ENCODE results near the gene MLX.

The MLX gene, protein sequence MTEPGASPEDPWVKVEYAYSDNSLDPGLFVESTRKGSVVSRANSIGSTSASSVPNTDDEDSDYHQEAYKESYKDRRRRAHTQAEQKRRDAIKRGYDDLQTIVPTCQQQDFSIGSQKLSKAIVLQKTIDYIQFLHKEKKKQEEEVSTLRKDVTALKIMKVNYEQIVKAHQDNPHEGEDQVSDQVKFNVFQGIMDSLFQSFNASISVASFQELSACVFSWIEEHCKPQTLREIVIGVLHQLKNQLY

DNA sequence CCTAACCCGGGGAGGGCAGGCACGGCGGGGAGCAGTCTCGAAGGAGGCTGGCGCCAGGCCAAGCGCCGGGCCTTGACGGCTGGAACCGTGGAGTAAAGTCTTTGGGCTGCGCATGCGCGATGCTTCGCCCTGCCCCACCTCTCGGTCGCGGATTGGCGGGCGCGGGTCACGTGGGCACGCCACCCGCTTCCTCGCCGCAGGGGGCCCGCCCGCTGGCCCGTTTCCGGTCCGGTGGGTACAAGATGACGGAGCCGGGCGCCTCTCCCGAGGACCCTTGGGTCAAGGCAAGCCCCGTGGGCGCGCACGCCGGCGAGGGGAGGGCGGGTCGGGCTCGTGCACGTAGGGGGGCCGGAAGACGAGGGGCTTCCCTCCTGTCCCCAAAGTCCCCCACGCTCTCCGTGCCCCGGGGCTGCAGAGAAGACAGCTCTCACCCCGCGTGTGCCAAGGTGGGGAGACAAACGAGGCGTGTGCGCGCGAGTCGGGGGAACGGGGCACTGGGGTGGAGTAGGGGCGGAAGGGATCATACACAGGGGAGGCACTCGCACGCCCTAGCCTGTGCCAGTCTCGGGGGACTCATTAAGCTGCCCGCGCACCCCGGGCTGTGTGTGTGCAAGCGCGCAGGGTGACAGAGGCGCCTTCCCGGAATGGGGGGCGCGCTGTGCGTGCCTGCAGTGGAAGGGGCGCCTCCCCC is at the start of gene MLX:
Gene MLX, plus strand, starts transcription at position 218 of the 691 bp plus-strand sequence. Its CDS starts 25 bp downstream, at position 243.
- H3K9me3 Mint-ChIP-seq = no peaks in the 10 kb centered on the region
- H3K36me3 Mint-ChIP-seq = peaks cover 9% of the 10 kb centered on the region
- peak within 1 kb of the TSS; percentile 95 for H3K4me3 Mint-ChIP-seq
- peak within 1 kb of the TSS; percentile 89 for H3K27ac Mint-ChIP-seq
- peak; percentile 83 for ATAC-seq (ENCODE audit: low read depth)
- peak; percentile 85 to 86 for DNase-seq (ENCODE audit: low spot score in 2 of 2)
- peaks cover 27% of the 10 kb centered on the region for H3K4me1 Mint-ChIP-seq
- H3K27me3 Mint-ChIP-seq = no peaks in the 10 kb centered on the region

DNA sequence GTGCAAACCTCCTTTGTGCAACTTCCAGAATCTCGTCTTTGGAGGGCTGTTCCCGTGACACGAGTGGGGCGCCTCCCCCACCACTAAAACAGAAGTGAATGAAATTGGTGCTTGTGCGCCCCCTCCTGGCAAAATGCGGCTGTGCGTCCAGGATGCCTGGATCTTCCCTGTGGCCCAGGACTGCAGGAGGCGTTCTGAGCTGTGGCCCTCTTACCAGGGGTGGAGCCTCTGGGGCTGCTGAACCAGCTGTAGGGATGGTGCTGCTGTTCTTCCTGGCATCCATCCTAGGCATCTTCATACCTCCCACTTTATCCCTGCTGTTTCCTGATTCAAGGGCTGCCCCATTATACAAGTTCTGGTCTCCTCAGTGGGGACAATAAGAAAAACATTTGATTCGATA is 49.4 kb upstream of the MLX start:
- Mint-ChIP-seq H3K27ac (no peak overlapping the region), H3K36me3 (peaks cover 16% of the 10 kb centered on the region), H3K4me3 (no peak overlapping the region), H3K27me3 (no peaks in the 10 kb centered on the region), H3K4me1 (peaks cover 2% of the 10 kb centered on the region), H3K9me3 (no peaks in the 10 kb centered on the region)
- peak; percentile 84 to 92 for DNase-seq (ENCODE audit: low spot score in 2 of 2)
- ATAC-seq (ENCODE audit: low read depth) = peak; percentile 97

DNA sequence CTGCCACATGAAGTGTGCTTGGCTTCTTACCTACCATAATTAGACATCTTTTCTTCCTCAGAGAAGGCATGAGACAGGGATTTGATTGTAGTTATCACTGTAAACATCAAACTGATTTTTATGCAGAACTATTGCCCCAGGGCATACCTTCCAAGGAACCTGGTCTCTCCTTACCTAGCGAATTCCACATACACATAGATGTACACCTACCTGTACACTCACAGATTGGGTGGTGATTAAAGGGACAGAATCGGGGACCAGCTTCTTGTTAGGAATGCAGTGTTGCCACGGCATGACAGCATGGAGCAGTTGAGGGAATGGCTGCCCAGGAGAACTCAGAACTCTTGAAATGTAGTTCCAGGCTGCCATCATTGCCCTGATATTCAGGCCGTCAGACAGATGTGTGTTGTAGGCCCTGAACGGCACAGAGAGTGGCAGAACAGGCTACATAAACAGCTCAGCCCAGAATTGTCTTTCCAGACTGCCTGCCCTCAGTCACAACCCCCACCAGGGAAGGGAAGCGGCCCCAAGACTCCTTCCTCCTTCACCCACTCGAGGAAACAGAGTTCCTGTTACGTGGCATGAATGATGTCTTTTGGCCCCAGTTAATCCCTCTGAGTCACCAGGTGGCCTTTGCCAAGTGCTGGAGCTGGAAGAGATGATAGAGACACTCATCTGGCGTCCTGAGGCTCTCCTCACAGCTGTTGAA is 48.7 kb upstream of the MLX start:
- Mint-ChIP-seq H3K27me3 (no peaks in the 10 kb centered on the region), H3K4me3 (no peak overlapping the region), H3K4me1 (peaks cover 2% of the 10 kb centered on the region), H3K36me3 (peaks cover 19% of the 10 kb centered on the region), H3K9me3 (no peaks in the 10 kb centered on the region), H3K27ac (no peak overlapping the region)
- DNase-seq (ENCODE audit: low spot score in 2 of 2) (no peak), ATAC-seq (ENCODE audit: low read depth) (no peak)

DNA sequence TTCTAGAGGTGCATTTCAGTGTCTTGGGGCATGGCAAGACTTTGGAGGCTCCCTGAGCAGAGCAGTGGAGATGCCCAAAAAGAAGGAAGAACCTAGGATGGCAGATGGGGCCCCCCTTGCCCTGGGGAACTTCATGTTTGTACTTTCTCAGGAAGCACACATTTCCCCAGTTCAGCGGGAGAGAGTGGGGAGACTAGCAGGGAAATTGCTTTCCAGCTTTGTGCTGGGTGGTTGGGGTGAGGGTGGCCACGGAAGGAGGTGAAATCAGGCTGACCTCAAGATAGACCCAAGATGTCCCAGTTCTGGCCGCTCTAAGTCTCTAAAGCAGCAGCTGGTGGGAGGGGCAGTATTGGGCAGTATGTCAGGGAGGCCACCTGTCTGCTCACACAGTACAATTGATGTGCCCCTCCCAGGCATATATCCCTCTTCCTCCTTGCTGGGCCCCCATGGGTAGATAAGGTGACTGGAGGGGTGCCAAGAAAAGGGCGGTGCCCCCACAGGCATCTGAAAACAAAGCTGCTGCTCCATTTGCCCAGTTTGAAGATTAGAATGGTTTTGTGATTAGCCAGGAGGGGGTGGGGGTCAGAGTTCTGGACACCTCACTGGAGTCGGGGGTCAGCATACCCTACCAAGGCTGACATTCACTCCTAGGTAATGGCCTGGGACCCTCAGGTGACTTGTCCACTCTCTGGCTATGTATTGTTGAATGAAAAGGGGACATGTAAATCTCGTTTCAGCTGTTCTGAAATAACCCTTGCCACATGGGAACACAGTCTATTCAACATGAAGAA is 48.0 kb upstream of the MLX start:
- H3K4me3 Mint-ChIP-seq = no peak overlapping the region
- no peaks in the 10 kb centered on the region for H3K27me3 Mint-ChIP-seq
- no peak overlapping the region for H3K27ac Mint-ChIP-seq
- ATAC-seq (ENCODE audit: low read depth) = no peak
- peaks cover 2% of the 10 kb centered on the region for H3K4me1 Mint-ChIP-seq
- no peaks in the 10 kb centered on the region for H3K9me3 Mint-ChIP-seq
- H3K36me3 Mint-ChIP-seq = peaks cover 19% of the 10 kb centered on the region
- DNase-seq (ENCODE audit: low spot score in 2 of 2) = no peak

DNA sequence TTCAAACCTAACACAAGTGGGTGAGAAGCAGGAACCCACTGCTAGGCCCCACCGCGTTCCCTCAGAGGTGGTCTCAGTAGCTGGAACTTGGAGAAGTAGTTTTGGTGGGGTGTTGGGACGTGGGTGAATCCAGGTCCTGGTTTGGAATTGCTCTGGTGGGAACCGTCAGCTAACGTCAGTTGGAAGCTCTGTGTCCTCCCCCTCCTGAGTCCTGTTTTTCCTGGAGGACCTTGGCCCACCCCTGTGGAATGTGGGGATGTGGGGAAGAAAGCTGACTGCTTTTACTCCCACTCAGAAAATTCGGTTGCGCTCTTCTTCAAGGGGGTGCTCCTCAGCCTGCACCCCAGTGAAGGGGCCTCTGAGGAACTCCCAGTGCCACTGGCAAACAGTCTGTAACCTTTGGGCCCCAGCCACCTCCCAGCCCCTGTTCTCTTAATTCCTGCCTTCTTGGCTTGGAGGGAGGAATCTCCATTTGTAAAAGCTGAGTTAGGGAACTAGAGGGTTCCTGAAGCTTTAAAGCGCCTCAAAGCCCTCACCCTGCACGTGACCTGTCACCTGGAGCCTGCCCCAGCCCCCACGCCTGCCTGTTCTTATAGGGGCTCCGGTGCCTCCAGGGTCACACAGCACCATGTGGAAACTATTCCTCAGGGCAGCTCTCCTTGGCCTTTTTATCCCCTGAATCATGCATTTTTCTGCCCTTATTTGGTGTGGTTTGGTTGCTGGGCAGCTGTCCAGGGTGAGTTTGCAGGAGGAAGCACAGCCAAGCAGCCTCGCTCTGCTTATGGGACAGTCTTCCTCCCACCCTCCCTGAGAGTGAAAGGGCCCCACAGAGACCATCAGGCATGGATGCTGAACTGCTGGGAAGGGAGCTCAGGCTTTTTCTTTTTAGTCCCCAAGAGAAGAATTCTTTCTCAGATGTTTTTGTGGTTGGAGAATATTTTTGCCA is 47.1 kb upstream of the MLX start:
- Mint-ChIP-seq H3K27me3 (no peaks in the 10 kb centered on the region), H3K4me1 (peaks cover 5% of the 10 kb centered on the region), H3K4me3 (no peak overlapping the region), H3K36me3 (peaks cover 19% of the 10 kb centered on the region), H3K27ac (no peak overlapping the region), H3K9me3 (no peaks in the 10 kb centered on the region)
- ATAC-seq (ENCODE audit: low read depth) (no peak), DNase-seq (ENCODE audit: low spot score in 2 of 2) (no peak)

DNA sequence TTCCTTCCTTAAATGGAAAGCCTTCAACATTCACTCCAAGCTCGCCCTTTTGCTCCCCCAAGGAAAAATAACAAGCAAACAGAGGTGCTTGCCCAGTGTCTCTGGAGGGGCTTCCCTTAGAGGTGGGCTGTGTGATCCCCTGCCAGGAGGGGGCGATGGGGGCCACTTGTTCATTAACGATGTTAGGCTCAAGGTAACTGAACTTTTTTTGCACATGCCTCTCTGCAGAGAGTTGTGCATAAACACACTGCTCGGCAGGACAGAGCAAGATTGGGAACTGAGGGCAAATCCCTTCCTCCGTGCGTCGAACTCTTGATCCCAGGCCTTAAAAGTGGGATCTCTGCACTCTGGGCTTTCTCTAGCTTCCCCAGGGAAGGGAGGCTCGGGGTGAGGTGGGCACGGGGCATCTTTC is 46.4 kb upstream of the MLX start:
- Mint-ChIP-seq H3K27me3 (no peaks in the 10 kb centered on the region), H3K4me1 (peaks cover 5% of the 10 kb centered on the region), H3K4me3 (no peak overlapping the region), H3K9me3 (no peaks in the 10 kb centered on the region), H3K36me3 (peaks cover 19% of the 10 kb centered on the region), H3K27ac (no peak overlapping the region)
- no peak for ATAC-seq (ENCODE audit: low read depth)
- DNase-seq (ENCODE audit: low spot score in 2 of 2) = no peak

DNA sequence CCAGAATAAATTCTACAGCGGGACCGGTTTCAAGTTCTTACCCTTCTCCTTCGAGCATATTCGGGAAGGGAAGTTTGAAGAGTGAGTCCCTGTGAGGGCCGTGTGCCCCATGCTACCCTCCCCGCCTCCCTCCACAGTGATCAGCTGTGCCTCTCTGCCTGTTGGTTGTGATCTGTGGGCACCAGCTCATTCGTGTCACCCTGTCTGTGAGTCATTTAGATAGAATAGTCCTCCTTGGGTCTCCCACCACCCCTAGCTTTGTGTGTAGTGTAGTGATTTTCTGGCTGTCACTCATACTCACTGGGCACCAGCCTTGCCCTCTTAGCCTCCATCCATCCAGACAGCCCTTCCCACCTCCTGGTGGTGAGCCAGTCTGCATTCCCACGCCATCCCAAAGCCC is 45.9 kb upstream of the MLX start:
- no peak for ATAC-seq (ENCODE audit: low read depth)
- Mint-ChIP-seq H3K4me1 (peaks cover 5% of the 10 kb centered on the region), H3K27ac (no peak overlapping the region), H3K4me3 (no peak overlapping the region), H3K36me3 (peaks cover 19% of the 10 kb centered on the region), H3K27me3 (no peaks in the 10 kb centered on the region), H3K9me3 (no peaks in the 10 kb centered on the region)
- no peak for DNase-seq (ENCODE audit: low spot score in 2 of 2)

DNA sequence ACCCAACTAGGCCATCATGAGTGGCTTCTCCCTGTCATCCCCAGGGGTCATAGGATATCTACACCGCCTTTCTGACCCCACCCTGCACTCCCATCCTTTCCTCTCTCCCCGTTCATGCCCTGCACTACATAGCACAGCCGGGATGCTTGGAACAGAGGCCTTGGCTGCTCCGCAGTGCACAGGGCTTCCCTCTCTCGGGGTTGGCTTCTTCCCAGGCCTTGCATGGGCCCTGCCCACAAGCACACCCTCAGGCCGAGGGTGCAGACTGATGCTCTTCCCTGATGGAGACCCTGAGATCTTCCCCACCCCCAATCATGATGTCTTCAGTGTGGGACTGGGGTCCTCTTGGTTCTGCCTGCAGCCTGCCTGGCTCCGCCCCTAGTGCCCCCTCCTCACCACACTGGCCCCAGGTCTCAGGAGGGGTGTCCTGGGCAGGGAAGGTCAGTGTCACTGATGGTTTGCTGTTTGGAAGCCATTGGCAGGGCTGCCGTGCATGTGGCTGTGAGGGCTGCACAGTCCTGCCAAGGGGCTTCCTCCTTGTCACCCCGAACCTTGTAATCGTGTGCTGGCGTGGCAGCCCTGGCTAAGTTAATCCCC is 45.1 kb upstream of the MLX start:
- H3K4me3 Mint-ChIP-seq = no peak overlapping the region
- peaks cover 5% of the 10 kb centered on the region for H3K4me1 Mint-ChIP-seq
- peaks cover 19% of the 10 kb centered on the region for H3K36me3 Mint-ChIP-seq
- ATAC-seq (ENCODE audit: low read depth) (no peak), DNase-seq (ENCODE audit: low spot score in 2 of 2) (no peak)
- no peaks in the 10 kb centered on the region for H3K9me3 Mint-ChIP-seq
- H3K27ac Mint-ChIP-seq = no peak overlapping the region
- H3K27me3 Mint-ChIP-seq = no peaks in the 10 kb centered on the region

DNA sequence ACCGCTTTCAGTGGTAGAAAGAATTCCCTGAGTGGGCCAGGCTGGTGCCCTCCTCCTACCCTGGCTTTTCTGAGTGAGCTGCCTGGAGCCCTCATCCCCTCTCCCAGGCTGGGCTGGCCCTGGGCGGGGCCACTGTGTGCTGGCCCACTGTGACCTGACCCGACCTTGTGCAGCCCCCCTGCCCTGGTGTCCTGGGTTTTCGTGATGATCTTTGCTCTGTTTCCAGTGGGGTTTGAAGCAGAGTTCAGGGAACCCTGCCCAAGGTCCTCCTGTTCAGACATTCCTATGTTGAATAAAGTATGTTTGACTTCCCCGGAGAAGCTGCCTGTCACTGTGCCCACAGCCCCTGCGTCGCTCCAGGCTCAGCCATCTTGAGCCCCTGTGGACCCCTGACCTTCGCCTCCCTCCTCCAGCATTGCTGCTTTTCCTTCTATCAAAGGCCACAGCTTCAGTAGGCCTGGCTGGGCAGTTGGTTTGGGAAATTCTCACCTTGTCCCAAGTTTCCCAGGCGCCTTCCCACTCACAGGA is 44.6 kb upstream of the MLX start:
- Mint-ChIP-seq H3K27ac (no peak overlapping the region), H3K4me1 (peaks cover 6% of the 10 kb centered on the region), H3K36me3 (peaks cover 19% of the 10 kb centered on the region), H3K4me3 (no peak overlapping the region), H3K27me3 (peaks cover 1% of the 10 kb centered on the region), H3K9me3 (no peaks in the 10 kb centered on the region)
- DNase-seq (ENCODE audit: low spot score in 2 of 2) (no peak), ATAC-seq (ENCODE audit: low read depth) (no peak)

DNA sequence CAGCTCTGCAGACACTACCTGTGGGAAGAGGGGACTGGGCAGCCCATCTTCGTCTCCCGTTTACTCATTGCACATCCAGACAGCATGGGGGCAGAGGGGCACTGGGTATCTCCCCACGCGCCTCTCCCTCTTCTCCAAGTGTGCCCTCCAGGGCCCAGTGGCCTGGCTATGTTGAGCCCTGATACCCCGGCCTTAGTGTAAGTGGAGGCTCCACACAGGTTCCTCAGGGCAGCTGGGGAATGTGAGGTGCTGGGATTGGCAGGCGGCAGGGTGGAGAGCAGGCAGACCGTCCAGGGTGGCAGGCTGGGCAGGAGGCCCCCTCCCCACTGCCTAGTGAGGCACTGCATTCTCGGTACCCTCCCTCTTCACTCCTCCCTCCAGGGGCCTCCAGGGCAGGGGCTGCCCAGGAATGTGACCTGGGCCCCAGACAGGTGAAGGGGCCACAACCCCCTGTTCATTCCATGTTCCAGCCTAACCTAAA is 44.1 kb upstream of the MLX start:
- ATAC-seq (ENCODE audit: low read depth) (no peak), DNase-seq (ENCODE audit: low spot score in 2 of 2) (no peak)
- Mint-ChIP-seq H3K4me3 (no peak overlapping the region), H3K27me3 (peaks cover 1% of the 10 kb centered on the region), H3K36me3 (peaks cover 19% of the 10 kb centered on the region), H3K27ac (no peak overlapping the region), H3K4me1 (peaks cover 5% of the 10 kb centered on the region), H3K9me3 (no peaks in the 10 kb centered on the region)

DNA sequence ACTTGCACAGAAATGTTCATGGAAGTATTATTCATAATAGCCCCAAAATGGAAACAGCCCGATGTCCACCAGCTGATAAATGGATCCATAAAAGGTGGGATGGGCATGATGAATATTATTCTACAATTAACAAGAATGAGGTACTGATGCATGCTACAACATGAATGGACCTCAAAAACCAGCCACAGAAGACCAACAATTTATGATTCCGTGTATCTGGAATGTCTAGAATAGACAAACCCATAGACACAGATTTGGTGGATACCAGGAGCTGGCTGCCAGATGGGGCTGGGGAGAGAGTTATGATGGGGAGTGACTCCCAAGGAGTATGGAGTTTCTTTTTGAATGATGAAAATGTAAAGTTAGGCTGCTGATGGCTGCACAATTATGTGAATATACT is 41.7 kb upstream of the MLX start:
- H3K4me1 Mint-ChIP-seq = peaks cover 6% of the 10 kb centered on the region
- peaks cover 1% of the 10 kb centered on the region for H3K27me3 Mint-ChIP-seq
- DNase-seq (ENCODE audit: low spot score in 2 of 2) (no peak), ATAC-seq (ENCODE audit: low read depth) (no peak)
- H3K36me3 Mint-ChIP-seq = peaks cover 19% of the 10 kb centered on the region
- no peak overlapping the region for H3K27ac Mint-ChIP-seq
- H3K9me3 Mint-ChIP-seq = no peaks in the 10 kb centered on the region
- H3K4me3 Mint-ChIP-seq = no peak overlapping the region

DNA sequence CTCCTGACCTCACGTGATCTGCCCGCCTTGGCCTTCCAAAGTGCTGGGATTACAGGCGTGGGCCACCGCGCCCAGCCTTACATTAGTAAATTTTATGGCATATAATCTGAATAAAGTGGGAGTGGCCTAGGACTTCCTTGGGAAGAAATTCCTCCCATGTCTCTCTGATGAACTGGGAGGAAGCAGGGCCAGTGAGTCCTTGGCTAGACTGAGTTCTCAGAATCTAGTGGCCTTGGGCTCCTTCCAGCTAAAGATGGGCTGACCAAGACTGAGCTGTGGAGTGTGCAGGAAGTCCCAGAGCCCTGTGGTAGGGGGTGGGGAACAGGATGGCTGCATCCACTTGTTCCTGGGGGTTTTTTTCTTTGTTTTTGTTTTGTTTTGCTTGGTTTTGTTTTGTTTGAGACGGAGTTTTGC is 40.9 kb upstream of the MLX start:
- H3K36me3 Mint-ChIP-seq = peaks cover 18% of the 10 kb centered on the region
- ATAC-seq (ENCODE audit: low read depth) (no peak), DNase-seq (ENCODE audit: low spot score in 2 of 2) (no peak)
- peaks cover 11% of the 10 kb centered on the region for H3K4me1 Mint-ChIP-seq
- H3K4me3 Mint-ChIP-seq = no peak overlapping the region
- H3K27me3 Mint-ChIP-seq = peaks cover 1% of the 10 kb centered on the region
- H3K27ac Mint-ChIP-seq = no peak overlapping the region
- no peaks in the 10 kb centered on the region for H3K9me3 Mint-ChIP-seq
